Measurements from ENCODE around the gene PARS2. TPM values are rescaled to one million over a fixed set of nuclear protein-coding genes. Genes with fewer than 3 reads are reported as not detected.

Gene PARS2
- total RNA-seq, 4 donors from 2014 or later, result 2.3 to 5.7 (median 3.1) TPM

GRCh38 chr1:54723985-54724384 lies 40.3 kb downstream of the PARS2 start:
- intact Hi-C loops (cut with DNase I), result no loop called here
- Histone ChIP-seq H3K9me3 (no peaks in the 10 kb centered on the region), H3K36me3 (peaks cover 11 to 100% (median 20%) of the 10 kb centered on the region in 3 donors), H3K27ac (no peak overlapping the region), H3K4me3 (no peak overlapping the region), H3K4me1 (no peaks in the 10 kb centered on the region), H3K27me3 (no peaks in the 10 kb centered on the region)
- no peak for DNase-seq
- TF ChIP-seq CTCF (IDR thresholded peaks at IDR 0.05) (no peak), POLR2A (IDR thresholded peaks at IDR 0.05) (no peak)

GRCh38 chr1:54721719-54722118 lies 42.6 kb downstream of the PARS2 start:
- peaks cover 11 to 95% (median 19%) of the 10 kb centered on the region in 3 donors for H3K36me3 ChIP-seq
- TF ChIP-seq POLR2A (IDR thresholded peaks at IDR 0.05) (no peak), CTCF (IDR thresholded peaks at IDR 0.05) (no peak)
- no peak overlapping the region for H3K27ac ChIP-seq
- intact Hi-C loops (cut with DNase I), result no loop called here
- H3K9me3 ChIP-seq, result no peaks in the 10 kb centered on the region
- peaks cover under 1 to 8% (median 3%) of the 10 kb centered on the region in 3 donors for H3K4me1 ChIP-seq
- DNase-seq, result no peak
- no peak overlapping the region for H3K4me3 ChIP-seq
- H3K27me3 ChIP-seq, result no peaks in the 10 kb centered on the region

GRCh38 chr1:54716299-54717047 lies 47.9 kb downstream of the PARS2 start:
- no peak for DNase-seq
- Histone ChIP-seq H3K27me3 (no peaks in the 10 kb centered on the region), H3K9me3 (no peaks in the 10 kb centered on the region), H3K4me1 (peaks cover 5 to 25% (median 11%) of the 10 kb centered on the region in 3 donors), H3K36me3 (peaks cover 0 to 43% (median 3%) of the 10 kb centered on the region in 3 donors), H3K27ac (peak overlapping the region; percentile 85 to 91 (median 86)), H3K4me3 (peak overlapping the region; percentile 68 to 89 (median 74))
- TF ChIP-seq CTCF (IDR thresholded peaks at IDR 0.05) (no peak), POLR2A (IDR thresholded peaks at IDR 0.05) (no peak)
- WGBS, 2 donors, result 28 to 31% methylated on average over 7 of the region's 8 CpGs
- intact Hi-C loops (cut with DNase I), result no loop called here

- no peaks in the 10 kb centered on the region for H3K9me3 ChIP-seq
- TF ChIP-seq POLR2A (IDR thresholded peaks at IDR 0.05) (peak in 3 of 4 donors; percentile 24 to 69 (median 24)), CTCF (IDR thresholded peaks at IDR 0.05) (peak in 2 of 6 experiments; percentile 15 to 41)
- H3K27me3 ChIP-seq, result no peaks in the 10 kb centered on the region
- H3K4me1 ChIP-seq, result peaks cover 5 to 25% (median 11%) of the 10 kb centered on the region in 3 donors
- no peak for DNase-seq
- WGBS, 2 donors, result 0 to 1% methylated on average over 1 to 15 of the region's 51 CpGs
- peak within 1 kb of the TSS; percentile 85 to 91 (median 86) for H3K27ac ChIP-seq
- H3K4me3 ChIP-seq, result peak within 1 kb of the TSS; percentile 68 to 89 (median 74)
- H3K36me3 ChIP-seq, result peaks cover 0 to 35% (median 3%) of the 10 kb centered on the region in 3 donors
- intact Hi-C loops (cut with DNase I), result no loop called here
These were observed 48.6 kb downstream of the PARS2 start, which contains the start of gene TTC4 for GRCh38 chr1:54715493-54716298. Gene TTC4 (plus strand): TSS chr1:54715861. CDS start chr1:54715909, 48 bp downstream.
